Left renal cortex interstitium (tissue), 4 donors: Measurements from ENCODE around the gene ZNF511. TPM values are rescaled to one million over a fixed set of nuclear protein-coding genes. Genes with fewer than 3 reads are reported as not detected.
"Not testable (repeated sequence)": the region's sequence is repeated elsewhere in the genome, so short reads cannot be mapped to it uniquely, and the experiment has no call there.

Experiments
- DNase-seq, 4 donors: peaks; one replicate each; pipeline ENCODE4 v3.0.0-alpha.2; 2013; ENCODE audit warnings: low read depth in 4 of 4, low spot score in 2 of 4, missing footprints in 1 of 4
- polyA plus RNA-seq, 4 donors: library from polyadenylated mRNA; unstranded; fragments of 120-200 nt; gene quantifications; one replicate each; pipeline ENCODE4 v1.2.1, GENCODE V29; 2013; ENCODE audit not compliant: insufficient read length in 4 of 4

Gene ZNF511
- polyA plus RNA-seq, 4 donors: 32.0 to 53.7 (median 38.7) TPM

DNA sequence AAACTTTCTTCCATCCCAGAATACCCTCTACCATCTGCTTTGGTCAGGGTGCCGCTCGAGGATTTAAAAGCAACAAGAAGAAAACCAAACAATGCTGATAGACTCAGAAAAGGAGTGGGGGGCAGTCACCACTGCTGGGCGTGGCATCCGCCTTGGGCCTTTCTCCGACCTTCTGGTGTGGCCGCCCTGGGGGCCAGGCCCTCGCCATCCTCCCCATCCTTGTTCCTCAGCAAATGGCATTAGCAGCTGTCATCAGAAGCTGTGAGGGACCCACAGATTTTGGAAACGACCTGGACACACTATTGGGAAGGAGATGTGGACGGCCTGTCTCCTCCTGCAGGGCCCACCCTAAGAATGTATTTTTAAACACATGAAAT lies 4.0 kb downstream of the ZNF511 start:
- DNase-seq: no peak

- DNase-seq: no peak
These were observed 4.5 kb downstream of the ZNF511 start for GRCh38 chr10:133313192-133313591.

- no peak for DNase-seq
These were observed 6.2 kb downstream of the ZNF511 start for GRCh38 chr10:133314911-133315310.

DNA sequence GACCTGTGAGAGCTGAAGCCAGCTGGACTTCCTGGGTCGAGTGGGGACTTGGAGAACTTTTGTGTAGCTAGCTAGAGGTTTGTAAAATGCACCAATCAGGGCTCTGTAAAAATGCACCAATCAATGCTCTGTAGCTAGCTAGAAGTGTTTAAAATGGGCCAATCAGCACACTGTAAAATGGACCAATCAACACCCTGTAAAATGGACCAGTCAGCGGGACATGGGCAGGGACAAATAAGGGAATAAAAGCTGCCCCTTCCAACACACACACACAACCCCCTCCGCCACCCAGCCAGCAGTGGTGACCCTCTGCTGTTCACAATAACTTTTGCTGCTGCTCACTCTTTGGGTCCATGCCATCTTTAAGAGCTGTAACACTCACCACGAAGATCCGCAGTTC lies 7.1 kb downstream of the ZNF511 start:
- no peak for DNase-seq

GRCh38 chr10:133316266-133316665 lies 7.6 kb downstream of the ZNF511 start:
- no peak for DNase-seq

- no peak for DNase-seq
These were observed 8.0 kb downstream of the ZNF511 start for GRCh38 chr10:133316732-133317131.

DNA sequence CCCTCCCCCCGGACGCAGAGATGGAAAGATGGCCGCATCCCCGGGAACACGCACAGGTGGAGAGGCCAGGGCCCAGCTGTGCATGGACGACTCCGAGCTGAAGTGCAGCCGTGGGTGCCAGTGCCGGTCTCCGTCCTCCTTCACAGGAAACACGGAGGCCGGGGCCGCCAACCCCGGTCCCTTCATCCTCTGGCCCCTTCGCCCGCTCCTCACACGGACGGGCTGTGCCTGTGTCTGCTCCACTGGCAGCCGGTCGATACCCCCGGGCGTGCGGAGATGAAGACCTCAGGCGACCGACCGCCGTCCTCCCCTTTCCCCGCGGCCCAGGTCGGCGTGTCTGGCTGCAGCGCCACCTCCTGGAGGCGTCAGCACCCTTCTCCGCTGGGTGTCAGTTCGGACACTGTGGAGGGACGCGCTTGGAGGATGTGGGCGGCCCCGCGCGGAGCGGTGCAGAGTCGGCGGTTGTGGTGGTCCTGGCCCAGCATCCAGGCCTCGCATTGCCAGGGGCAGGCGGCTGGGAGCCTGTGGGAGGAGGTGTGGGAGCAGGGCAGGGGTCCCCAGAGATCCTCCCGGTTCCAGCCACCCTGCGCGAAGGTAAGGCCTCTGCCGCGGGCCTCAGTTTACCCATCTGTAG lies 9.9 kb downstream of the ZNF511 start:
- DNase-seq: no peak

DNA sequence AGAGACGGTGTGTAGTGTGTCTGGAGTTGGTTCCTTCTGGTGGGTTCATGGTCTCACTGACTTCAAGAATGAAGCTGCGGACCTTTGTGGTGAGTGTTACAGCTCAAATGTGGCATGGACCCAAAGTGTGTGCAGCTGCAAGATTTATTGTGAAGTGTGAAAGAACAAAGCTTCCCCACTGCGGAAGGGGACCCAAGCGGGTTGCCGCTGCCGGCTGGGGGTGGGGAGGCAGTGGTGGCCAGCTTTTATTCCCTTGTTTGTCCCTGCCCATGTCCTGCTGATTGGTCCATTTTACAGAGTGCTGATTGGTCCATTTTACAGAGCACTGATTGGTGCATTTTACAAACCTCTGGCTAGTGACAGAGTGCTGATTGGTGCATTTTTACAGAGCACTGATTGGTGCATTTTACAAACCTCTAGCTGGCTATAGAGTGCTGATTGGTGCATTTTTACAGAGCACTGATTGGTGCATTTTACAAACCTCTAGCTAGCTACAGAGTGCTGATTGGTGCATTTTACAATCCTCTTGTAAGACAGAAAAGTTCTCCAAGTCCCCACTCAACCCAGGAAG lies 12.2 kb downstream of the ZNF511 start:
- DNase-seq: not testable (repeated sequence)

GRCh38 chr10:133322064-133322709 lies 13.5 kb downstream of the ZNF511 start:
- DNase-seq: not testable (repeated sequence)

DNA sequence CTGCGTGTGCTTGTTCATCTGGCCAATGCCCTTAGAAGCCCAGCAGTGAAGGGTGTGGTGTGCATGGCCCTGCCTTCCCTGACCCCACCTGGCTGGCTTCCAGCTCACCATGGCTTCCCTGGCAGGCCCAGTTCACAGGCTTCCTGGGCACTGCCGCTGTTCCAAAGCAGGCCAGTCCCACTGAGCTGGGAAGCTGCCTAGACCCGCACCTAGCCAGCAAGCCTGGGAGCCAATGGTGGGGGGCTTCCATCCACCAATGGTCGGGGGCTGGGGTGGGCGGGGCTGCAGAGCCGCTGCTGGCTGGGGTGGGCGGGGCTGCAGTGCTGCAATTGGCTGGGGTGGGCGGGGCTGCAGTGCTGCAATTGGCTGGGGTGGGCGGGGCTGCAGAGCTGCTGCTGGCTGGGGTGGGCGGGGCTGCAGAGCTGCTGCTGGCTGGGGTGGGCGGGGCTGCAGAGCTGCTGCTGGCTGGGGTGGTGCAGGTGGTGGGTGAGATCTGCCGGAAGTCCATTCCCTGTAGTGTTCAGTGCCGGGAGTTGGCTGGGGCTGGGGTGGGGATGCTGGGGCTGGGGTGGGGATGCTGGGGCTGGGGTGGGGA lies 15.6 kb downstream of the ZNF511 start:
- DNase-seq: no peak

GRCh38 chr10:133324857-133325260 lies 16.1 kb downstream of the ZNF511 start:
- no peak for DNase-seq

- DNase-seq: no peak
These were observed 16.9 kb downstream of the ZNF511 start for GRCh38 chr10:133325440-133326222.

- DNase-seq: no peak
These were observed 17.5 kb downstream of the ZNF511 start for GRCh38 chr10:133326223-133326551.

DNA sequence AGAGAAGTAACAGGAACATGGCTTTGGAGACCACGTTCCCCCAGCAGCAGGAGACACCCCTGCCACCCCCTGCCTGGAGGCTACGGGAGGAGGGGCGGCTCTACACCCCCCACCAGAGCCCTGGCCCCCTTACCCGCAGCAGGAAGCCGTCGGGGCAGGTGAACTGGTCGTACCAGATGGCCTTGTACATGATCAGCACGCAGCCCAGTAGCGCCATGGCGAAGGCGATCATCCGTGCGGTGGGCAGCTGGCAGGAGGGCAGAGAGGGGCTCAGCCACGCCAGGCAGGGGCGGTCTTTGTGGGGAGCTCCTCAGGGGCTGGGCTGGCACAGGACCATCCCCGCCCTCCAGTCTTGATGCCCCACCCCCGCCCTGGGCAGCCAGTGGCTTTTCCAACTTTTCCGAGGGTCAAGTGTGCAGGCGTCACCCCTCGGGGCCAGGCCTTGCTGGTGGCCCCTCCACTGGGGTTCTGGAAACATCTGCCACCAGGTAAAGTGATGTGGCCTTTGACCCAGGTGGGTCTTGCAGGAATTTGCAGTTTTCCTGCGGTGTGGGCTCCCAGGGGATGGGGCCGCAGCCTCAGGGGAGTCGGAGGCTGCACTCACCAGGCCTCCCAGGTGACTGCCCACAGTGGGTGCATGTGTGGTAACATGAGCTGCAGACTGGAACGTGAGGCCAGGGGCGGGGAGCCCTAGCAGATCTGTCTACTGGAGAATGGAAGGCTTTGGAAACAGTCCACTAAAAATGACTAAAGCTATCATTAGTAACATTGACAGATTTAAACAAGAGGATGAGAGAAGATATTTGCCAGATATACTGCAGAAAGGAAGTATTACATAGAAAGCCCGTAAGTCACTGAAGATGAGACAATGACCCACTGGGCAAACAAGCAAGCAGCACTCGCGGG lies 18.3 kb downstream of the ZNF511 start:
- DNase-seq: no peak

DNA sequence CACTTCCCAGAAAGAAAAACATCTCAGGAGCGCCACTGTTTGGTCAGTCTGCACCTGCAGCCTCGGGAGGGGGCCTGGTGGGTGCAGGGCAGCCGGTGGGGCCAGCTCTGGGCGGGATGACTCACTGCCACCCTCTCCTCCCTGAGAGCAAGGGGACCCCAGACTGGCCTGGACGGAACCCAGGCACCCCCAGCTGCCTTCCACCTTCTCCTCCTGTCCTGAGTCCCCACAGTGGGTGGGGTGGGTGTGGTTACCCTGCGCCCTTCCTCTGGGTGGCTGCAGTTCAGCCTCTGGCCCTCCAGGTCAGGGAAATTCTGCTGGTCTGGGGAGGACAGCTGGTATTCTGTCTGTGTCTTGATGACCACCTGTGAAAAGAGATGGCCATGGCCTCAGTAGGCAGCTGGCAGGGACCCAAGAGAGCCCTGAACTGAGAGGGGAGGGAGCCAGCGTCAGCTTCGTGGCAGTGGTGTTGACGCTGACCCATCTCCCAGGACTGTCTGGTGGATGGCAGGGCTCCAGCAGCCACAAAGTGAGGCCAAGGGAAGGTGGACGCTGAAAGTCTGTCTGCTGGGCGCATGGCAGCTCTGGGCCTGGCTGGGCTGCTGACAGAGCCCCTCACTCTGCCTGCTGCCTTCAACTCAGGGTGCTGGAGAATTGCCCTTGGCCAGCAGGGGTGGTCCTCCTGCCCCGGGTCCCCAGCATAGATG lies 19.1 kb downstream of the ZNF511 start:
- DNase-seq: no peak

DNA sequence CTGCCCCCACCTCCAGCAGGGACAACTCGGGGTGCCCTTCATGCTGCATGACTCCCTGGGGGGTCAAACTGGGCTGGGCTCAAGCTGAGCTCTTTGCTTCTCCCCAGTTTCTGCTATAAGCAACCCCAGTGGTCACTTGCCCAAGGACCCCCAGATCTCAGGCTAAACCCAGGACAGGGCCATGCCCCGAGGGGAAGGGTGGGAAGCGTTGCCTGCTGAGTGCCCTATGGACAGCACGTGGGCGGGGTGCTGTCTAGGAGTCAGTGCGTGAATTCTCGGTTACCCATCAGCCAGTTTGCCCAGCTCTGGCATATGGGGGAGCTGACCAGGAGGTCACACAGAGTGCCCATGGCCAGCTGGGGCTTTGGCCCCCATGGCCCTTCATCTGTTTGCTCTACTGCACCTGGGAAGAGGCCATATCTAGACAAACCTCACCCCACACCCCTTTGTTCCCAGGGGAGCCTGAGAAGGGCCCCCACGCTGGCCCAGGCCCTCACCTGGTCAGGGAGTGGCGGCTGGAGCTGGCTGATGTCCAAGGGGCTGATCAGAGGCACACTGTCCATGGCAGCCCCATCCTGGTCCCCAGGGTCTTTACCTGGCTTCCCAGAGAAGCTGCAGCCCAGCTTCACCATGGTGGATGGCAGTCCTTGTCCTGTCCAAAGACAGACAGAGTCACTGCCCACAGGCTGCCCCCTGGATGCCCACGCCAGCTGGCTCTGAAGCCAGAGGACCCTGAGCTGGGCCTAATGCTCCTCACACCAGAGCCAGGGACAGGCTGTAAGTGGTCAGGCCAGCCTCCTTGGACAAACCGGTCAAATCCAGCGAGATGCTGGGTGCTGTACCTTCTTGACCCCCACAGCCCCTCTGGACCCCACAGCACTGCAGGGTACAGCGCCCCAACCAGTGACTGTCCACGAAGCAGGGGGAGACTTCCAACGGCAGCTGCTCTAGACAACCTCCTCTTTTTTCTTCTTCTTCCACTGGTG lies 19.9 kb downstream of the ZNF511 start:
- DNase-seq: no peak

DNA sequence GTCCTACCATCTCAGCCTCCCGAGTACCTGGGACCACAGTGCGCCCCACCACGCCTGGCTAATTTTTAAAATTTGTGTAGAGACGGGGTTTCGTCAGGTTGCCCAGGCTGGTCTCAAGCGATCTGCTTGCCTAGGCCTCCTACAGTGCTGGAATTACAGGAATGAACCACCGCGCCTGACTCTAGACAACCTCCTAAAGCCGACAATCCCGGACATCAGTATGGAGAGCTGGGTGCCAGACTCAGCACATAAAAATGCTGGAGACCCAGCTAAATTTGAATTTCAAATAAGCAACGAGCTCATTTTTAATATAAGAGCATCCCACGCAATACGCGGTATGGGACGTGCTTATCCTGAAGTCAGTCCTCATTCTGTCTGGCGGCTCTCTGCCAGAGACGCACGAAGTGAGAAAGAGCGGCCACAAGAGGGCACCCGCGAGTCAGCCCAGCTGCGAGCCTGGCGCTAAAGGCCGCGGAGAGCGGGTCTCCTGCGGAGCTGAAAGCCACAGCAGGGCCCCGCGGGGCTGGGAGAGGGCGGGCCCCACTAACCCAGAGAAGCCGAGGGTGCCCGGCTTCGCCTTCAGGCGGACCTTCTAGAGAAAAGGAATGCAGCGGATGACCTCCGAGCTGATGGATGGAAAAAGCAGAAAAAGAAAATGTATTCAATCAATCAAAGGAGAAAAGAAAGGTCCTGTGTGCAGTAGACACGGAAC lies 20.9 kb downstream of the ZNF511 start:
- DNase-seq: peak in 2 of 4 donors; percentile 64 to 75
